Gastroesophageal sphincter (tissue), 3 donors: ENCODE data around the gene COPS7A.

Experiments
- CTCF ChIP-seq, 4 experiments: fragments of 200-600 bp in 2 of 4; fragments of 450-650 bp in 2 of 4; sonication (generic) in 1 of 4; IDR thresholded peaks; one replicate each; pipeline ENCODE4 v1.5.1; 2017 to 2019; ENCODE audit warnings: antibody characterized with exemption in 4 of 4, mild to moderate bottlenecking in 2 of 4, moderate library complexity in 2 of 4
- EP300 ChIP-seq: sonication (generic); formaldehyde crosslinking; IDR thresholded peaks from one replicate; pipeline ENCODE4 v1.6.1; 2017; ENCODE audit warnings: antibody characterized with exemption, mild to moderate bottlenecking
- POLR2A ChIP-seq, 2 donors: fragments of 450-650 bp; IDR thresholded peaks; one replicate each; pipeline ENCODE4 v1.6.1; 2017; ENCODE audit warnings: antibody characterized with exemption in 2 of 2, mild to moderate bottlenecking in 2 of 2, moderate library complexity in 1 of 2

- TF ChIP-seq CTCF (IDR thresholded peaks at IDR 0.05) (no peak), POLR2A (IDR thresholded peaks at IDR 0.05) (no peak), EP300 (no peak)
Measured at GRCh38 chr12:6724409-6724797, 557 bp downstream of the COPS7A start.
